Right atrium auricular region (tissue), 2 donors: ENCODE results near the gene SLC27A3. TPM values are rescaled to one million over a fixed set of nuclear protein-coding genes. Genes with fewer than 3 reads are reported as not detected.
A peak's percentile ranks its signal among the peaks of the same experiment; 100 is the strongest.

Experiments
- DNase-seq: peaks from one replicate; pipeline ENCODE4 v3.0.0-alpha.2; 2019; ENCODE audit warnings: low spot score
- H3K27ac ChIP-seq, 2 donors: fragments of 200-600 bp; sonication (generic); 1 replicate in 1 of 2; 2 replicates in 1 of 2; pipeline ENCODE4 v1.5.1; 2016 to 2019
- H3K27me3 ChIP-seq, 2 donors: fragments of 200-600 bp; sonication (generic); one replicate each; pipeline versions ENCODE4 v1.5.1 to v1.6.0; 2017 to 2019
- H3K36me3 ChIP-seq: fragments of 200-600 bp; sonication (generic); one replicate; pipeline ENCODE4 v1.5.1; 2016
- H3K4me1 ChIP-seq, 2 donors: fragments of 200-600 bp; sonication (generic); one replicate each; pipeline versions ENCODE4 v1.5.1 to v1.6.0; 2017 to 2019
- H3K4me3 ChIP-seq, 2 donors: fragments of 200-600 bp; sonication (generic); 1 replicate in 1 of 2; 2 replicates in 1 of 2; pipeline ENCODE4 v1.5.1; 2017 to 2019; ENCODE audit warnings: mild to moderate bottlenecking in 1 of 2, moderate library complexity in 1 of 2
- H3K9me3 ChIP-seq, 2 donors: fragments of 200-600 bp; sonication (generic); one replicate each; pipeline ENCODE4 v1.5.1; 2019
- CTCF ChIP-seq, 2 donors: fragments of 200-600 bp; sonication (generic); IDR thresholded peaks; one replicate each; pipeline ENCODE4 v1.5.1; 2019; ENCODE audit warnings: antibody characterized with exemption in 2 of 2
- total RNA-seq, 2 donors: library from RNA; depleted of rRNA; stranded (reverse); fragments of >200 nt; gene quantifications; one replicate each; pipeline ENCODE4 v1.1.0, GENCODE V29; 2016

Gene SLC27A3
- total RNA-seq, 2 donors from 2014 or later, result 9.9 to 20.1 TPM

GRCh38 chr1:153796786-153797659 is 21.8 kb downstream of the SLC27A3 start:
- H3K4me1 ChIP-seq, result no peaks in the 10 kb centered on the region
- peak; percentile 90 for DNase-seq
- TF ChIP-seq CTCF (IDR thresholded peaks at IDR 0.05), result peak; percentile 85 to 94

GRCh38 chr1:153798468-153798780 is 23.2 kb downstream of the SLC27A3 start:
- no peak for DNase-seq
- no peaks in the 10 kb centered on the region for H3K9me3 ChIP-seq
- no peak for TF ChIP-seq CTCF (IDR thresholded peaks at IDR 0.05)
- no peak overlapping the region for H3K4me3 ChIP-seq
- H3K36me3 ChIP-seq, result no peaks in the 10 kb centered on the region
- H3K27ac ChIP-seq, result no peak overlapping the region
- peaks cover 0 to 4% of the 10 kb centered on the region in 2 donors for H3K4me1 ChIP-seq
- H3K27me3 ChIP-seq, result no peaks in the 10 kb centered on the region

More at GRCh38 chr1:153796786-153797659, 21.8 kb downstream of the SLC27A3 start:
- no peak overlapping the region for H3K27ac ChIP-seq
- H3K27me3 ChIP-seq, result no peaks in the 10 kb centered on the region
- H3K36me3 ChIP-seq, result no peaks in the 10 kb centered on the region
- no peak overlapping the region for H3K4me3 ChIP-seq
- H3K9me3 ChIP-seq, result no peaks in the 10 kb centered on the region

GRCh38 chr1:153799016-153799415 is 23.8 kb downstream of the SLC27A3 start:
- DNase-seq, result no peak
- H3K4me3 ChIP-seq, result no peak overlapping the region
- H3K36me3 ChIP-seq, result no peaks in the 10 kb centered on the region
- H3K9me3 ChIP-seq, result no peaks in the 10 kb centered on the region
- H3K4me1 ChIP-seq, result peaks cover 0 to 10% of the 10 kb centered on the region in 2 donors
- H3K27ac ChIP-seq, result no peak overlapping the region
- no peaks in the 10 kb centered on the region for H3K27me3 ChIP-seq
- no peak for TF ChIP-seq CTCF (IDR thresholded peaks at IDR 0.05)

GRCh38 chr1:153799566-153800465 is 24.6 kb downstream of the SLC27A3 start:
- DNase-seq, result no peak
- TF ChIP-seq CTCF (IDR thresholded peaks at IDR 0.05), result no peak
- no peak overlapping the region for H3K27ac ChIP-seq
- peaks cover 0 to 16% of the 10 kb centered on the region in 2 donors for H3K4me1 ChIP-seq
- no peaks in the 10 kb centered on the region for H3K36me3 ChIP-seq
- no peaks in the 10 kb centered on the region for H3K9me3 ChIP-seq
- H3K27me3 ChIP-seq, result no peaks in the 10 kb centered on the region
- no peak overlapping the region for H3K4me3 ChIP-seq

- Histone ChIP-seq H3K4me1 (peaks cover 0 to 23% of the 10 kb centered on the region in 2 donors), H3K4me3 (no peak overlapping the region), H3K36me3 (no peaks in the 10 kb centered on the region), H3K27ac (no peak overlapping the region), H3K27me3 (no peaks in the 10 kb centered on the region), H3K9me3 (no peaks in the 10 kb centered on the region)
- TF ChIP-seq CTCF (IDR thresholded peaks at IDR 0.05), result no peak
- DNase-seq, result no peak
These were observed 25.3 kb downstream of the SLC27A3 start for GRCh38 chr1:153800516-153800915.
